ENCODE data around the gene OR6S1.
"Not testable (repeated sequence)": the region's sequence is repeated elsewhere in the genome, so short reads cannot be mapped to it uniquely, and the experiment has no call there.

Gene OR6S1

GRCh38 chr14:20627346-20628027, 14.0 kb downstream of the OR6S1 start:
- H3K27me3 ChIP-seq (ENCODE audit: control insufficient read depth, insufficient read depth, low read length): peaks cover 27% of the 10 kb centered on the region
- no peaks in the 10 kb centered on the region for H3K9me3 ChIP-seq (replicated peaks; ENCODE audit: low read length)
- no peak overlapping the region for H3K9ac ChIP-seq (ENCODE audit: low read depth, low read length)
- H3K36me3 ChIP-seq (ENCODE audit: insufficient read depth, low read length): no peaks in the 10 kb centered on the region
- H3K4me1 ChIP-seq (ENCODE audit: control insufficient read depth, insufficient read depth, low read length): peaks cover 30% of the 10 kb centered on the region
- no peak overlapping the region for H3K4me2 ChIP-seq (ENCODE audit: low read length)
- no peak overlapping the region for H3K4me3 ChIP-seq (ENCODE audit: low read length)

DNA sequence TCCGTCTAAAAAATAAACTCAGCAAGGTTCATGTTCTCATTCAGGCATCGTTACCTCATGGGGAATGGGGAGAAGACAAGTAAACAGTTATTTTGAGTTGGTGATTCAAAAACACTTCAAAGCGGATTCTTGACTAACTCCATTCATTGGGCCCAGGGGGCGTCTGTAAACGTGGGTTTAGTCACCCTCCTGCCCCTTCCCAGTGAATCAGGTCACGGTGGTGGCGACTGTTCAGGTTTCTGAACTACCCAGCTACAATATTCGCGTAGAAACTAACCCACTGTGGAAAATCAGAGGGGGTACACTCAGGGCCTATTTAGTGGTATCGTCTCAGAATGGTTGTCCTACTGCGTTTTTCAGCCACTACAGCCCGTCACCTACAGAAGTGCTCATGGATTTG, 15.2 kb downstream of the OR6S1 start:
- no peak overlapping the region for H3K4me3 ChIP-seq (ENCODE audit: low read length)
- peaks cover 22% of the 10 kb centered on the region for H3K4me1 ChIP-seq (ENCODE audit: control insufficient read depth, insufficient read depth, low read length)
- no peaks in the 10 kb centered on the region for H3K36me3 ChIP-seq (ENCODE audit: insufficient read depth, low read length)
- peaks cover 30% of the 10 kb centered on the region for H3K27me3 ChIP-seq (ENCODE audit: control insufficient read depth, insufficient read depth, low read length)
- H3K9ac ChIP-seq (ENCODE audit: low read depth, low read length): no peak overlapping the region
- H3K4me2 ChIP-seq (ENCODE audit: low read length): peak overlapping the region; percentile 77
- no peaks in the 10 kb centered on the region for H3K9me3 ChIP-seq (replicated peaks; ENCODE audit: low read length)

- Histone ChIP-seq H3K4me1 (ENCODE audit: control insufficient read depth, insufficient read depth, low read length) (peaks cover 17% of the 10 kb centered on the region), H3K9ac (ENCODE audit: low read depth, low read length) (peak overlapping the region; percentile 44), H3K9me3 (replicated peaks; ENCODE audit: low read length) (no peaks in the 10 kb centered on the region), H3K4me2 (ENCODE audit: low read length) (peak overlapping the region; percentile 79), H3K4me3 (ENCODE audit: low read length) (peak overlapping the region; percentile 63), H3K27me3 (ENCODE audit: control insufficient read depth, insufficient read depth, low read length) (peaks cover 30% of the 10 kb centered on the region), H3K36me3 (ENCODE audit: insufficient read depth, low read length) (no peaks in the 10 kb centered on the region)
Measured at GRCh38 chr14:20624495-20625070, 16.9 kb downstream of the OR6S1 start.

DNA sequence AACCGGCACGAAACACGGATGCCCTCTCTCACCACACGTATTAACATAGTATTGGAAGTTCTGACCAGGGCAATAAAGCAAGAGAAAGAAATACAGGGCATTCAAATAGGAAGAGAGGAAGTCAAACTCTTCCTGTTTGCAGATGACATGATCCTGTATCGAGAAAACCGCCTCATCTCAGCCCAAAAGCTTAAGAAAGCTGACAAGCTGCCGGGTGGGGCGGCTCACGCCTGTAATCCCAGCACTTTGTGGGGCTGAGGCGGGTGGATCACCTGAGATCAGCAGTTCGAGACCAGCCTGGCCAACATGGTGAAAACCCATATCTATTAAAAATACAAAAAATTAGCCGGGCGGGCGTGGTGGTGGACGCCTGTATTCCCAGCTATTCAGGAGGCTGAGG, 17.7 kb downstream of the OR6S1 start:
- Histone ChIP-seq H3K4me3 (ENCODE audit: low read length) (no peak overlapping the region), H3K4me2 (ENCODE audit: low read length) (no peak overlapping the region), H3K9ac (ENCODE audit: low read depth, low read length) (no peak overlapping the region), H3K4me1 (ENCODE audit: control insufficient read depth, insufficient read depth, low read length) (peaks cover 17% of the 10 kb centered on the region), H3K27me3 (ENCODE audit: control insufficient read depth, insufficient read depth, low read length) (peaks cover 30% of the 10 kb centered on the region), H3K36me3 (ENCODE audit: insufficient read depth, low read length) (no peaks in the 10 kb centered on the region), H3K9me3 (replicated peaks; ENCODE audit: low read length) (no peaks in the 10 kb centered on the region)

- Histone ChIP-seq H3K9ac (ENCODE audit: low read depth, low read length) (no peak overlapping the region), H3K4me2 (ENCODE audit: low read length) (peak overlapping the region; percentile 66), H3K9me3 (replicated peaks; ENCODE audit: low read length) (no peaks in the 10 kb centered on the region), H3K4me3 (ENCODE audit: low read length) (no peak overlapping the region), H3K27me3 (ENCODE audit: control insufficient read depth, insufficient read depth, low read length) (peaks cover 21% of the 10 kb centered on the region), H3K4me1 (ENCODE audit: control insufficient read depth, insufficient read depth, low read length) (peaks cover 17% of the 10 kb centered on the region), H3K36me3 (ENCODE audit: insufficient read depth, low read length) (no peaks in the 10 kb centered on the region)
Measured at GRCh38 chr14:20622816-20623291, 18.6 kb downstream of the OR6S1 start.

DNA sequence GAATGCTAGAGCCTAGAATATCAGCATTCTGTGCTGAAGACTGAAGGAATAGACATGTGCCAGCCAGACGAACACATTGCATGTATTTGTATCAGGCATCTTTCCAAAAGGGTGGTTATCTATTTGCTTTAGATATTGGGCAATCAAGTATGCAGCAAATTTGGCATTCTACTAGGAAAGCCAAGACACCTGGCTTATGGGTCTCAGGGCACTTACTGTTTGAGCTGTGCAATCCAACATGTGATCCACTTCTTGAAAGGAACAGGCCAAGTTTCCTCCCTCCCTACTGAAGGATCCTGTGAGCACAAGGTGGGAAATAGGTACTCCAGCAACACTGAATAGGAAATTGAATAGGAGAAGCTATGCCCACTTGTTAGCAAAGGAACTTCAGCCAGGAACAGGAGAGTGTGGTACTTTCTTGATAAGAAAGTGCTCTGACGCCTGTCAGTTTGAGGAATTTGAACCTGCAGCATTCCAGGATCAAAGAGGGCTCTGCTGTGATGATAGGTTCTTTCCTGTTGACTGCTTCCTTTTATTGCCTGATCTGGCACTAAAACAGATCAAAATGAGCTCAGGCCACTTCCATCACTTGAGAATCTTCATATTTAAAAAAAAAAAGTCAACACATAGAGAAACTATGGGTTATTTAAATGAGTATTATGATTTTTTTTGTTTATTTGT, 20.6 kb downstream of the OR6S1 start:
- Histone ChIP-seq H3K4me1 (ENCODE audit: control insufficient read depth, insufficient read depth, low read length) (peaks cover 14% of the 10 kb centered on the region), H3K9me3 (replicated peaks; ENCODE audit: low read length) (no peaks in the 10 kb centered on the region), H3K27me3 (ENCODE audit: control insufficient read depth, insufficient read depth, low read length) (peaks cover 12% of the 10 kb centered on the region), H3K4me2 (ENCODE audit: low read length) (no peak overlapping the region), H3K36me3 (ENCODE audit: insufficient read depth, low read length) (no peaks in the 10 kb centered on the region), H3K9ac (ENCODE audit: low read depth, low read length) (no peak overlapping the region), H3K4me3 (ENCODE audit: low read length) (no peak overlapping the region)

DNA sequence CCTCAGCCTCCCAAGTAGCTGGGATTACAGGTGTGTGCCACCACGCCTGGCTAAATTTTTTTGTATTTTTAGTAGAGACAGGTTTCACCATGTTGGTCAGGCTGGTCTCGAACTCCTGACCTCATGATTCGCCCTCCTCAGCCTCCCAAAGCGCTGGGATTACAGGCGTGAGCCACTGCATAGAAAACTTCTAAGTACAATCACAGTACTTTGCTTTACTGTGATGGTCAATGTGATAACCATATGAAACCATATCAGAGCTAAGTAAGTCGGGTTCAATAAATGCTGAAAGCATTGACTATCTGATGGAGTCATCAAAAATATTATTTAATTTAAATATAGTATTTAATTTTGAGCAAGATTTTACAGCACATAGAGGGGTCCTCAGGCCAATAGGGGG, 21.8 kb downstream of the OR6S1 start:
- H3K9ac ChIP-seq (ENCODE audit: low read depth, low read length): not testable (repeated sequence)
- H3K4me1 ChIP-seq (ENCODE audit: control insufficient read depth, insufficient read depth, low read length): peaks cover 11% of the 10 kb centered on the region

GRCh38 chr14:20618271-20618749, 23.2 kb downstream of the OR6S1 start:
- H3K4me2 ChIP-seq (ENCODE audit: low read length): no peak overlapping the region
- H3K27me3 ChIP-seq (ENCODE audit: control insufficient read depth, insufficient read depth, low read length): peaks cover 12% of the 10 kb centered on the region
- no peaks in the 10 kb centered on the region for H3K9me3 ChIP-seq (replicated peaks; ENCODE audit: low read length)
- no peak overlapping the region for H3K4me3 ChIP-seq (ENCODE audit: low read length)
- H3K36me3 ChIP-seq (ENCODE audit: insufficient read depth, low read length): no peaks in the 10 kb centered on the region
- no peak overlapping the region for H3K9ac ChIP-seq (ENCODE audit: low read depth, low read length)
- H3K4me1 ChIP-seq (ENCODE audit: control insufficient read depth, insufficient read depth, low read length): peaks cover 4% of the 10 kb centered on the region

More for the DNA sequence above, 21.8 kb downstream of the OR6S1 start:
- H3K9me3 ChIP-seq (replicated peaks; ENCODE audit: low read length); H3K36me3 ChIP-seq (ENCODE audit: insufficient read depth, low read length); H3K4me2 ChIP-seq (ENCODE audit: low read length); H3K4me3 ChIP-seq (ENCODE audit: low read length): not testable (repeated sequence)
- H3K27me3 ChIP-seq (ENCODE audit: control insufficient read depth, insufficient read depth, low read length): peaks cover 12% of the 10 kb centered on the region

- H3K4me3 ChIP-seq (ENCODE audit: low read length): no peak overlapping the region
- no peaks in the 10 kb centered on the region for H3K4me1 ChIP-seq (ENCODE audit: control insufficient read depth, insufficient read depth, low read length)
- H3K9ac ChIP-seq (ENCODE audit: low read depth, low read length): no peak overlapping the region
- no peak overlapping the region for H3K4me2 ChIP-seq (ENCODE audit: low read length)
- no peaks in the 10 kb centered on the region for H3K36me3 ChIP-seq (ENCODE audit: insufficient read depth, low read length)
- H3K9me3 ChIP-seq (replicated peaks; ENCODE audit: low read length): no peaks in the 10 kb centered on the region
- H3K27me3 ChIP-seq (ENCODE audit: control insufficient read depth, insufficient read depth, low read length): peaks cover 7% of the 10 kb centered on the region
Measured at GRCh38 chr14:20617138-20618003, 24.1 kb downstream of the OR6S1 start.

DNA sequence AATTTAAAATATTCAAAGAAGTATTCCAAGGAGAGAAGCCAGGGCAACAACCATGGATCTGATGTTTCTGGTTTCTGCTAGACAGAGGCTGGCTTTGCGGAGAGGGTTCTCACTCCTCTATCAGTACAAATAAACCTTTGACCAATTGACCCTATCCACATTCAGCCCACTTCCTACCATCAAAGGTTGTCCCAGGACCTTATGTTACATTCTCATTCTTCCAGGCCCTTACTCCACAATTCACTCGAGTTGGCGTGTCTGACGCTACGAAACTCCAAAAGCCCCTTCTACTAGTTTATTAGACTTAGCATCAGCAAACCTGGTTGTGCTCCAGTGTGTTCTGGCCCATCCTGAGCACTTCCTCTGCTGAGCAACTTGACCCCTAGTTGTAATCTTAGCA, 25.5 kb downstream of the OR6S1 start:
- Histone ChIP-seq H3K4me3 (ENCODE audit: low read length) (no peak overlapping the region), H3K36me3 (ENCODE audit: insufficient read depth, low read length) (no peaks in the 10 kb centered on the region), H3K4me1 (ENCODE audit: control insufficient read depth, insufficient read depth, low read length) (no peaks in the 10 kb centered on the region), H3K4me2 (ENCODE audit: low read length) (no peak overlapping the region), H3K9me3 (replicated peaks; ENCODE audit: low read length) (no peaks in the 10 kb centered on the region), H3K27me3 (ENCODE audit: control insufficient read depth, insufficient read depth, low read length) (peaks cover 6% of the 10 kb centered on the region), H3K9ac (ENCODE audit: low read depth, low read length) (no peak overlapping the region)

Measured in skeletal muscle satellite cell (primary cell).